H1 (cell line): Measurements from ENCODE around the gene ISOC1. TPM values are rescaled to one million over a fixed set of nuclear protein-coding genes. Genes with fewer than 3 reads are reported as not detected.

Experiments used
- CTCF ChIA-PET: fragments of 300-600 bp; sonication (Branson Sonifier 250); formaldehyde crosslinking; loops from one replicate; lab custom pipeline; 2021; ENCODE audit not compliant: partially characterized antibody; lab: Charles Lee
- POLR2A ChIA-PET: fragments of 300-600 bp; sonication (Branson Sonifier 250); formaldehyde crosslinking; loops from one replicate; lab custom pipeline; 2021; ENCODE audit warnings: inconsistent platforms; ENCODE audit not compliant: partially characterized antibody; lab: Charles Lee
- DNase-seq, 2 experiments: peaks; one replicate each; pipeline versions ENCODE4 v3.0.0 to v3.0.0-alpha.2; 2010 to 2022; ENCODE audit warnings: low spot score in 2 of 2, low read depth in 1 of 2, mixed read lengths in 1 of 2
- FAIRE-seq: peaks from 2 replicates; lab custom pipeline; 2011; peaks lifted over from hg19 to GRCh38; lab: Jason Lieb, UNC
- H2AFZ ChIP-seq: 2 replicates; pipeline ENCODE4 v1.8.1; 2012; ENCODE audit warnings: low read length, inconsistent platforms
- H2AK5ac ChIP-seq: 2 replicates; pipeline ENCODE4 v1.6.1; 2013; ENCODE audit warnings: low read depth, low read length
- H2BK120ac ChIP-seq: replicated peaks from 2 replicates; pipeline ENCODE3; 2013; ENCODE audit warnings: low read depth, low read length, inconsistent platforms
- H2BK12ac ChIP-seq: 2 replicates; pipeline ENCODE4 v1.6.1; 2013; ENCODE audit warnings: low read depth, low read length
- H2BK15ac ChIP-seq: 2 replicates; pipeline ENCODE4 v1.6.1; 2013; ENCODE audit warnings: low read length
- H2BK20ac ChIP-seq: 2 replicates; pipeline ENCODE4 v1.6.1; 2013; ENCODE audit warnings: low read length
- H2BK5ac ChIP-seq: 2 replicates; pipeline ENCODE4 v1.6.1; 2013; ENCODE audit warnings: low read depth, low read length
- H3K14ac ChIP-seq: 2 replicates; pipeline ENCODE4 v1.6.1; 2013; ENCODE audit warnings: inconsistent platforms; ENCODE audit not compliant: insufficient read length
- H3K18ac ChIP-seq: 2 replicates; pipeline ENCODE4 v1.6.1; 2013; ENCODE audit warnings: low read length; ENCODE audit errors: extremely low read depth
- H3K23ac ChIP-seq: 2 replicates; pipeline ENCODE4 v1.6.1; 2013; ENCODE audit warnings: inconsistent platforms; ENCODE audit not compliant: insufficient read length
- H3K23me2 ChIP-seq: 2 replicates; pipeline ENCODE4 v1.6.1; 2013; ENCODE audit warnings: low read depth, low read length
- H3K27ac ChIP-seq: 2 replicates; pipeline ENCODE4 v1.6.1; 2011; ENCODE audit warnings: low read depth, low read length, inconsistent platforms
- H3K27me3 ChIP-seq, 4 experiments: replicated peaks in 1 of 4; 1 replicate in 1 of 4; 2 replicates in 3 of 4; pipeline versions ENCODE4 v1.6.1 to v1.8.1; 2011 to 2013; ENCODE audit warnings: low read length in 3 of 4, mild to moderate bottlenecking in 3 of 4, inconsistent platforms in 2 of 4, mixed read lengths in 2 of 4, moderate library complexity in 1 of 4; ENCODE audit not compliant: control insufficient read depth in 3 of 4, insufficient read depth in 3 of 4; ENCODE audit errors: extremely low read depth in 1 of 4
- H3K36me3 ChIP-seq, 4 experiments: 2 replicates each; pipeline versions ENCODE4 v1.6.1 to v1.8.1; 2011 to 2013; ENCODE audit warnings: mild to moderate bottlenecking in 4 of 4, low read length in 3 of 4, moderate library complexity in 2 of 4, control low read depth in 1 of 4, inconsistent platforms in 1 of 4; ENCODE audit not compliant: insufficient read depth in 4 of 4, control insufficient read depth in 2 of 4
- H3K4ac ChIP-seq: replicated peaks from 2 replicates; pipeline ENCODE3; 2013; ENCODE audit warnings: low read length, low read depth, mixed read lengths, inconsistent platforms; ENCODE audit not compliant: insufficient read length
- H3K4me1 ChIP-seq, 4 experiments: replicated peaks in 1 of 4; 1 replicate in 1 of 4; 2 replicates in 3 of 4; pipeline versions ENCODE4 v1.6.1 to v1.8.1; 2011 to 2013; ENCODE audit warnings: low read length in 3 of 4, inconsistent platforms in 2 of 4, mixed read lengths in 1 of 4; ENCODE audit not compliant: insufficient read depth in 4 of 4, control insufficient read depth in 3 of 4
- H3K4me2 ChIP-seq, 2 experiments: 2 replicates each; pipeline versions ENCODE4 v1.6.1 to v1.8.1; 2011 to 2013; ENCODE audit warnings: low read depth in 2 of 2, low read length in 2 of 2, control low read depth in 1 of 2, inconsistent platforms in 1 of 2, mild to moderate bottlenecking in 1 of 2; ENCODE audit not compliant: insufficient read depth in 1 of 2
- H3K4me3 ChIP-seq, 4 experiments: fragments of 200-600, 300-600 bp in 1 of 4; sonication (generic), shearing (Covaris generic), sonication (Bioruptor Twin) in 1 of 4; 2 replicates each; pipeline versions ENCODE4 v1.5.1 to v1.8.1; 2011 to 2016; ENCODE audit warnings: low read length in 4 of 4, low read depth in 3 of 4, control low read depth in 2 of 4, inconsistent platforms in 2 of 4, mild to moderate bottlenecking in 2 of 4, mixed read lengths in 1 of 4, moderate library complexity in 1 of 4; ENCODE audit not compliant: insufficient read depth in 2 of 4; ENCODE audit errors: extremely low read depth in 1 of 4
- H3K56ac ChIP-seq: replicated peaks from 2 replicates; pipeline ENCODE3; 2013; ENCODE audit warnings: low read depth, mild to moderate bottlenecking, mixed read lengths, low read length, inconsistent platforms; ENCODE audit not compliant: insufficient read length
- H3K79me1 ChIP-seq: 2 replicates; pipeline ENCODE4 v1.6.1; 2013; ENCODE audit warnings: low read depth, low read length, control low read depth
- H3K79me2 ChIP-seq, 2 experiments: 2 replicates each; pipeline versions ENCODE4 v1.6.1 to v1.8.1; 2012 to 2013; ENCODE audit warnings: low read length in 2 of 2, mild to moderate bottlenecking in 2 of 2, inconsistent platforms in 1 of 2; ENCODE audit not compliant: insufficient read depth in 2 of 2, control insufficient read depth in 1 of 2
- H3K9ac ChIP-seq, 4 experiments: replicated peaks in 1 of 4; 1 replicate in 1 of 4; 2 replicates in 3 of 4; pipeline versions ENCODE4 v1.6.1 to v1.8.1; 2011 to 2013; ENCODE audit warnings: low read depth in 3 of 4, low read length in 3 of 4, control low read depth in 2 of 4, mild to moderate bottlenecking in 2 of 4, moderate library complexity in 2 of 4, inconsistent platforms in 1 of 4; ENCODE audit errors: extremely low read depth in 1 of 4
- H3K9me3 ChIP-seq, 2 experiments: 2 replicates each; pipeline versions ENCODE4 v1.6.1 to v1.8.1; 2012 to 2013; ENCODE audit warnings: mild to moderate bottlenecking in 2 of 2, moderate library complexity in 2 of 2, control low read depth in 1 of 2, inconsistent platforms in 1 of 2, low read depth in 1 of 2, low read length in 1 of 2, mixed read lengths in 1 of 2; ENCODE audit not compliant: insufficient read depth in 2 of 2
- H4K20me1 ChIP-seq, 2 experiments: replicated peaks in 1 of 2; 2 replicates each; pipeline versions ENCODE3 to v1.8.1; 2011 to 2013; ENCODE audit warnings: inconsistent platforms in 2 of 2, low read length in 2 of 2, mild to moderate bottlenecking in 1 of 2; ENCODE audit not compliant: insufficient read depth in 2 of 2, control insufficient read depth in 1 of 2
- H4K5ac ChIP-seq: 2 replicates; pipeline ENCODE4 v1.6.1; 2013; ENCODE audit warnings: low read length, low read depth, mixed read lengths, inconsistent platforms; ENCODE audit not compliant: insufficient read length
- H4K8ac ChIP-seq: 2 replicates; pipeline ENCODE4 v1.8.0; 2013; ENCODE audit warnings: mild to moderate bottlenecking, moderate library complexity, low read length, inconsistent platforms; ENCODE audit not compliant: insufficient read depth; ENCODE audit errors: extremely low read depth
- H4K91ac ChIP-seq: replicated peaks from 2 replicates; pipeline ENCODE3; 2013; ENCODE audit warnings: low read length, mixed read lengths, inconsistent platforms; ENCODE audit not compliant: insufficient read length
- FOSL1 ChIP-seq: IDR thresholded peaks from 2 replicates; pipeline ENCODE4 v1.6.1; 2011; ENCODE audit warnings: mild to moderate bottlenecking, low read depth, low read length, moderate library complexity; ENCODE audit not compliant: insufficient read depth
- HDAC6 ChIP-seq: IDR thresholded peaks from one replicate; pipeline ENCODE4 v1.7.1; 2012; ENCODE audit warnings: low read depth, mild to moderate bottlenecking, inconsistent platforms, low read length, moderate library complexity
- WGBS, 2 experiments: shearing (Covaris generic) in 1 of 2; methylation state at CpG; one replicate each; pipeline versions ENCODE4 v1.1.6 to v1.1.7; 2013 to 2015; ENCODE audit warnings: low lambda C conversion rate in 2 of 2, mixed read lengths in 2 of 2, inconsistent platforms in 1 of 2, low coverage in 1 of 2, missing lambda C conversion rate in 1 of 2; ENCODE audit not compliant: insufficient replicate concordance in 2 of 2, insufficient coverage in 1 of 2, insufficient read length in 1 of 2; ENCODE audit errors: extremely low coverage in 1 of 2, missing lambda C conversion rate in 1 of 2; 5-methylcytosine and 5-hydroxymethylcytosine counted together
- polyA plus RNA-seq, 7 experiments: library from polyadenylated mRNA; depleted of rRNA in 3 of 7; stranded (reverse) in 5 of 7; unstranded in 2 of 7; fragments of >200 nt in 5 of 7; fragments of 200-250 nt in 2 of 7; gene quantifications; 1 replicate in 5 of 7; 2 replicates in 1 of 7; 4 replicates in 1 of 7; pipeline versions ENCODE4 v1.2.1 to v1.2.3, GENCODE V29; 2011 to 2013; ENCODE audit warnings: missing spikeins in 2 of 7, mixed read lengths in 2 of 7
- total RNA-seq: library from RNA; stranded (reverse); fragmentation: NEBNext Ultra II Directional; extraction: Animal tissue kit (Norgen Biotek cat#: 25700); gene quantifications from 2 replicates; pipeline ENCODE4 v1.2.1, GENCODE V29; 2021

The ISOC1 gene
- total and polyA plus RNA-seq, 2 of the 8 experiments (the other 6 are each of a cell fraction or from before 2014, with no cell fraction given) = 27.7 to 34.9 TPM

DNA sequence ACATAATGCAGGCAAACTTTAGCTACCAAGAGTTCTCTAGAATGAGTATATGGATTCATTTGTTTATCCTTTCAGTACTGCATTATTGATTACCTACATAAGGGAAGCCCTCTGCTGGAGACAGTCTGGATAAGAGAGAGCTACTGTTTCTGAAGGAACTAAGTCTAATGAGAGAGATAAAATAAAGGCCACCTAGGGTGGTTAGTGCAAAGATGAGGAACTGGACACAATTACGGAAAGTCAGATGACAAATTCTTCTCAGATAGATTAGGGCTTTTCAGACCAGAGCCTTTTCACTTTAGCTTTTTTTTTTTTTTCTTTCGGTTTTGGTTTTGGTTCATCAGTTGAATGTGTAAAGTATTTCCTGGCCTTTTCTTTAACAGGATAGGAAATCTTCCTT, 31.3 kb downstream of the ISOC1 start:
- DNase-seq = no peak
- no peak overlapping the region for H4K5ac ChIP-seq
- no peak overlapping the region for H4K91ac ChIP-seq
- no peak overlapping the region for H3K23ac ChIP-seq
- no peaks in the 10 kb centered on the region for H3K23me2 ChIP-seq
- H3K14ac ChIP-seq = no peak overlapping the region
- H3K4me1 ChIP-seq = no peaks in the 10 kb centered on the region
- no peak overlapping the region for H4K8ac ChIP-seq
- no peak overlapping the region for H3K9ac ChIP-seq
- no peak overlapping the region for H2BK15ac ChIP-seq
- 89% methylated on average over 2 of the region's 2 CpGs; no CpG with 5 or more reads in 1 of the 2 experiments for WGBS, 2 experiments
- no peaks in the 10 kb centered on the region for H3K9me3 ChIP-seq
- no peaks in the 10 kb centered on the region for H3K79me2 ChIP-seq
- H2AK5ac ChIP-seq = no peak overlapping the region
- H3K18ac ChIP-seq = no peak overlapping the region
- no peak overlapping the region for H2BK120ac ChIP-seq
- POLR2A ChIA-PET = interaction anchor here (0.6 to 1.9 kb wide), 2 partner anchors 31 to 199 kb away, joined by 3 to 5 read pairs; partner anchors contain the start of gene ISOC1
- FAIRE-seq = no peak
- H2BK12ac ChIP-seq = no peak overlapping the region
- no peaks in the 10 kb centered on the region for H4K20me1 ChIP-seq
- no peak overlapping the region for H2AFZ ChIP-seq
- H3K56ac ChIP-seq = no peak overlapping the region
- H3K27ac ChIP-seq = no peak overlapping the region
- CTCF ChIA-PET = interaction anchor here (0.6 to 6.7 kb wide), 27 partner anchors 9 to 911 kb away, joined by 3 to 62 read pairs (median 4); partner anchors contain the start of gene ISOC1
- no peak overlapping the region for H2BK5ac ChIP-seq
- TF ChIP-seq FOSL1 (no peak), HDAC6 (no peak)
- no peak overlapping the region for H3K4me2 ChIP-seq
- no peaks in the 10 kb centered on the region for H3K27me3 ChIP-seq
- H3K4me3 ChIP-seq = no peak overlapping the region
- H3K36me3 ChIP-seq = no peaks in the 10 kb centered on the region
- no peak overlapping the region for H3K4ac ChIP-seq
- no peak overlapping the region for H2BK20ac ChIP-seq
- no peaks in the 10 kb centered on the region for H3K79me1 ChIP-seq
